Sigmoid colon (tissue), 3 donors: ENCODE measurements around the gene TRIP12.

ENCODE experiments used
- POLR2A ChIP-seq, 2 donors: fragments of 450-650 bp; IDR thresholded peaks; one replicate each; pipeline ENCODE4 v1.6.1; 2016; ENCODE audit warnings: antibody characterized with exemption in 2 of 2, mild to moderate bottlenecking in 2 of 2, moderate library complexity in 2 of 2
- TF ChIP-seq, protein P1 (sequence below), 4 experiments: fragments of 450-650 bp in 3 of 4; fragments of 200-600 bp in 1 of 4; IDR thresholded peaks; one replicate each; pipeline ENCODE4 v1.5.1; 2016 to 2019; ENCODE audit warnings: antibody characterized with exemption in 4 of 4, mild to moderate bottlenecking in 3 of 4, moderate library complexity in 2 of 4

DNA sequence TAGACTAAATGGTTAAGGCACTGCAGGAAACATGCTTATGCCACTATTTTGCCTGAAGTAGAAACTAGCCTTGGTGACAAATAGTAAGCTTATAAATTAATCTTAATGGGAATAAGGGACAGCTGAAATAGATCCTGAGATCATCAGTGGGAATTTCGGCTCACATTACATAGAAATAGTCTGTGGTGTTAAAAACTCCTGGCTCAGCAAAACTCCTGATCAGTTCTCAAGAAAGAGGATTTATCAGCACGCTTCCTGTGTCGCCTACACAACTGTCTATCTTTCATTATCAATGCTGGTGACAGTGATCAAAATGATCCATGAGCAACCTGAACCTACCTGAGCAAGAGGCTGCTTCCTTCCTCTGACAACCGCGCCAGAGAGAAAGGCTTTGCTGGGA, 190.4 kb downstream of the TRIP12 start:
- TF ChIP-seq, protein P1, sequence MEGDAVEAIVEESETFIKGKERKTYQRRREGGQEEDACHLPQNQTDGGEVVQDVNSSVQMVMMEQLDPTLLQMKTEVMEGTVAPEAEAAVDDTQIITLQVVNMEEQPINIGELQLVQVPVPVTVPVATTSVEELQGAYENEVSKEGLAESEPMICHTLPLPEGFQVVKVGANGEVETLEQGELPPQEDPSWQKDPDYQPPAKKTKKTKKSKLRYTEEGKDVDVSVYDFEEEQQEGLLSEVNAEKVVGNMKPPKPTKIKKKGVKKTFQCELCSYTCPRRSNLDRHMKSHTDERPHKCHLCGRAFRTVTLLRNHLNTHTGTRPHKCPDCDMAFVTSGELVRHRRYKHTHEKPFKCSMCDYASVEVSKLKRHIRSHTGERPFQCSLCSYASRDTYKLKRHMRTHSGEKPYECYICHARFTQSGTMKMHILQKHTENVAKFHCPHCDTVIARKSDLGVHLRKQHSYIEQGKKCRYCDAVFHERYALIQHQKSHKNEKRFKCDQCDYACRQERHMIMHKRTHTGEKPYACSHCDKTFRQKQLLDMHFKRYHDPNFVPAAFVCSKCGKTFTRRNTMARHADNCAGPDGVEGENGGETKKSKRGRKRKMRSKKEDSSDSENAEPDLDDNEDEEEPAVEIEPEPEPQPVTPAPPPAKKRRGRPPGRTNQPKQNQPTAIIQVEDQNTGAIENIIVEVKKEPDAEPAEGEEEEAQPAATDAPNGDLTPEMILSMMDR (IDR thresholded peaks at IDR 0.05), result no peak
- no peak for TF ChIP-seq POLR2A (IDR thresholded peaks at IDR 0.05)
